ENCODE data around the gene CREB3. TPM values are rescaled to one million over a fixed set of nuclear protein-coding genes. Genes with fewer than 3 reads are reported as not detected.

The CREB3 gene
- total and polyA plus RNA-seq, 2 of the 4 experiments (the other 2 are of a cell fraction), result 60.7 to 106 TPM

- peaks cover 25% of the 10 kb centered on the region for H3K4me1 ChIP-seq (ENCODE audit: control insufficient read depth, insufficient read depth, low read length)
- dilution Hi-C loops (cut with HindIII; ENCODE audit: low sequenced_read_pairs, unreplicated experiment) (no loop called here), intact Hi-C loops (cut with micrococcal nuclease) (no loop called here), in situ Hi-C loops (cut with MboI; ENCODE audit: low sequenced_read_pairs) (no loop called here)
- H3K9me3 ChIP-seq (ENCODE audit: control insufficient read depth, insufficient read depth, low read length), result no peaks in the 10 kb centered on the region
- peaks cover 5% of the 10 kb centered on the region; the same call in 1 of the 2 replicates for H3K9me1 ChIP-seq (ENCODE audit: insufficient read depth, low read length)
- peak overlapping the region; percentile 98 for H3K56ac ChIP-seq (ENCODE audit: extremely low read depth, insufficient read depth, low read length)
- peaks cover 17 to 73% of the 10 kb centered on the region in 2 experiments for H3K79me1 ChIP-seq (ENCODE audit: low read depth in 1 of 2, low read length in 2 of 2)
- peak overlapping the region; percentile 94 for H2AK9ac ChIP-seq (replicated peaks; ENCODE audit: low read depth, low read length, poor library complexity)
- peak overlapping the region; percentile 99 for H3K14ac ChIP-seq (replicated peaks; ENCODE audit: low read depth, low read length)
- H2AFZ ChIP-seq (replicated peaks; ENCODE audit: low read length, poor library complexity), result no peak overlapping the region
- H4K5ac ChIP-seq (ENCODE audit: low read depth, low read length), result peak overlapping the region; percentile 57
- peak overlapping the region; percentile 99 for H4K91ac ChIP-seq (ENCODE audit: insufficient read depth, low read depth, low read length)
- peak overlapping the region; percentile 99 for H3K4me3 ChIP-seq (ENCODE audit: insufficient read depth, low read depth, low read length)
- TF ChIP-seq BHLHE40 (IDR thresholded peaks at IDR 0.05; ENCODE audit: low read depth, low read length), result no peak
- TF ChIP-seq POLR2A (IDR thresholded peaks at IDR 0.05; ENCODE audit: low read depth, low read length), result 0 out of 2 replicates have a peak, but pooled peaks have one; percentile 18
- no peak for TF ChIP-seq RCOR1 (IDR thresholded peaks at IDR 0.05; ENCODE audit: insufficient replicate concordance, low read length)
- TF ChIP-seq MAFK (IDR thresholded peaks at IDR 0.05; ENCODE audit: low read depth, low read length), result no peak
- TF ChIP-seq RAD21 (IDR thresholded peaks at IDR 0.05; ENCODE audit: low read length), result no peak
- TF ChIP-seq NFE2L2 (IDR thresholded peaks at IDR 0.05; ENCODE audit: low read depth, low read length), result no peak
- no peak for TF ChIP-seq ELK1 (IDR thresholded peaks at IDR 0.05; ENCODE audit: borderline replicate concordance, low read depth, low read length)
- TF ChIP-seq SMC3 (IDR thresholded peaks at IDR 0.05; ENCODE audit: low read depth, low read length), result no peak
- no peaks in the 10 kb centered on the region for H3K27me3 ChIP-seq (ENCODE audit: control insufficient read depth, insufficient read depth, low read length)
- H2BK5ac ChIP-seq (ENCODE audit: low read depth, low read length, poor library complexity, severe bottlenecking), result peak overlapping the region; percentile 96
- H2BK15ac ChIP-seq (ENCODE audit: low read depth, low read length), result peak overlapping the region; percentile 67
- POLR2A ChIA-PET (ENCODE audit: unreplicated experiment), result interaction anchor here (0.6 kb wide), 1 partner anchor 733 kb away, joined by 3 read pairs; no protein-coding TSS in a partner anchor
- peak overlapping the region; percentile 66 for H2BK20ac ChIP-seq (ENCODE audit: low read depth, low read length)
- ATAC-seq (ENCODE audit: low read depth), result no peak
- no peak for DNase-seq
- peak overlapping the region; percentile 100 for H3K23ac ChIP-seq (ENCODE audit: low read depth, low read length)
- H2BK120ac ChIP-seq (ENCODE audit: low read depth, low read length), result peak overlapping the region; percentile 80
- 79 to 100% methylated on average over 2 of the region's 2 CpGs for WGBS, 2 experiments (ENCODE audit: extremely low coverage in 2 of 2, insufficient read length in 1 of 2)
- peak overlapping the region; percentile 96 for H3K4me2 ChIP-seq (ENCODE audit: low read depth, low read length)
- no TSS peak for BruUV-seq (replicated peaks)
- H3K4ac ChIP-seq (ENCODE audit: low read depth, low read length), result peak overlapping the region; percentile 99
- peak overlapping the region; percentile 90 for H3K27ac ChIP-seq (ENCODE audit: insufficient read depth, low read length)
- H2AK5ac ChIP-seq (ENCODE audit: low read depth, low read length), result peak overlapping the region; percentile 98
- CTCF ChIA-PET, result no interaction called here
- peak overlapping the region; percentile 82 to 91 for H4K8ac ChIP-seq (ENCODE audit: low read depth in 2 of 2, low read length in 2 of 2)
- H3K9ac ChIP-seq (ENCODE audit: low read depth, low read length), result peak overlapping the region; percentile 99
- H3K36me3 ChIP-seq (ENCODE audit: control insufficient read depth, insufficient read depth, low read length), result peaks cover 6% of the 10 kb centered on the region
- peak overlapping the region; percentile 79 for H3K18ac ChIP-seq (ENCODE audit: low read depth, low read length)
- H4K20me1 ChIP-seq (ENCODE audit: insufficient read depth, low read length), result peaks cover 28% of the 10 kb centered on the region
These were observed 2.0 kb upstream of the CREB3 start for GRCh38 chr9:35730486-35730854.

Measured in IMR-90 (cell line).